Measurements from ENCODE around the gene GFOD1.

GRCh38 chr6:13446381-13446780 lies 41.0 kb downstream of the GFOD1 start:
- TF ChIP-seq CTCF (IDR thresholded peaks at IDR 0.05 in 8 of 11, conservative IDR thresholded peaks at IDR 0.05 in 3 of 11): no peak
- TF ChIP-seq POLR2A (IDR thresholded peaks at IDR 0.05): no peak
- TF ChIP-seq POLR2AphosphoS5 (IDR thresholded peaks at IDR 0.05): no peak
